Lower leg skin (tissue), 4 donors: ENCODE results near the gene SNRNP200. TPM values are rescaled to one million over a fixed set of nuclear protein-coding genes. Genes with fewer than 3 reads are reported as not detected.

Experiments
- DNase-seq, 2 donors: peaks; one replicate each; pipeline ENCODE4 v3.0.0-alpha.2; 2019; ENCODE audit warnings: low spot score in 2 of 2
- H3K4me3 ChIP-seq: fragments of 200-600 bp; sonication (generic); 2 replicates; pipeline ENCODE4 v1.5.1; 2017; ENCODE audit warnings: mild to moderate bottlenecking, low read depth; ENCODE audit not compliant: poor library complexity, severe bottlenecking
- CTCF ChIP-seq, 3 donors: fragments of 450-650 bp; IDR thresholded peaks; one replicate each; pipeline ENCODE4 v1.5.1; 2016; ENCODE audit warnings: antibody characterized with exemption in 3 of 3, mild to moderate bottlenecking in 3 of 3, moderate library complexity in 2 of 3
- POLR2A ChIP-seq, 2 donors: fragments of 450-650 bp; IDR thresholded peaks; one replicate each; pipeline ENCODE4 v1.6.1; 2016 to 2017; ENCODE audit warnings: antibody characterized with exemption in 2 of 2, mild to moderate bottlenecking in 1 of 2, moderate library complexity in 1 of 2
- WGBS, 2 donors: methylation state at CpG; one replicate each; pipeline ENCODE4 v1.1.5; 2018; 5-methylcytosine and 5-hydroxymethylcytosine counted together
- intact Hi-C: fragments of 100-400 bp; cut with DNase I; formaldehyde crosslinking; loops from one replicate; pipeline ENCODE4 v1.15.0; 2023; ENCODE audit warnings: low total_unique reads
- total RNA-seq, 4 donors: library from RNA; depleted of rRNA; stranded (reverse); fragments of >200 nt; gene quantifications; one replicate each; pipeline ENCODE4 v1.1.0, GENCODE V29; 2016

The SNRNP200 gene
- total RNA-seq, 4 donors from 2014 or later = 73.4 to 94.0 (median 87.5) TPM

GRCh38 chr2:96251721-96252292, 53.5 kb downstream of the SNRNP200 start:
- DNase-seq = no peak
- no peak for TF ChIP-seq POLR2A (IDR thresholded peaks at IDR 0.05)
- no peak for TF ChIP-seq CTCF (IDR thresholded peaks at IDR 0.05)
- no peak overlapping the region for H3K4me3 ChIP-seq
- 69% methylated on average over 6 of the region's 6 CpGs for WGBS, 2 donors
- intact Hi-C loops = no loop called here

GRCh38 chr2:96250188-96250587, 55.2 kb downstream of the SNRNP200 start:
- WGBS, 2 donors = 80 to 84% methylated on average over 6 of the region's 6 CpGs
- no peak for DNase-seq
- TF ChIP-seq CTCF (IDR thresholded peaks at IDR 0.05) (no peak), POLR2A (IDR thresholded peaks at IDR 0.05) (no peak)
- no peak overlapping the region for H3K4me3 ChIP-seq
- intact Hi-C loops = no loop called here

GRCh38 chr2:96249654-96250053, 55.7 kb downstream of the SNRNP200 start:
- H3K4me3 ChIP-seq = no peak overlapping the region
- no peak for DNase-seq
- WGBS, 2 donors = 63% methylated on average over 9 of the region's 9 CpGs
- intact Hi-C loops = no loop called here
- TF ChIP-seq POLR2A (IDR thresholded peaks at IDR 0.05) = no peak
- no peak for TF ChIP-seq CTCF (IDR thresholded peaks at IDR 0.05)

GRCh38 chr2:96248624-96249023, 56.7 kb downstream of the SNRNP200 start:
- H3K4me3 ChIP-seq = no peak overlapping the region
- intact Hi-C loops = no loop called here
- 84 to 91% methylated on average over 4 of the region's 4 CpGs for WGBS, 2 donors
- TF ChIP-seq POLR2A (IDR thresholded peaks at IDR 0.05) (no peak), CTCF (IDR thresholded peaks at IDR 0.05) (no peak)
- no peak for DNase-seq

- no peak for DNase-seq
- intact Hi-C loops = no loop called here
- WGBS, 2 donors = 70 to 77% methylated on average over 5 of the region's 5 CpGs
- no peak for TF ChIP-seq CTCF (IDR thresholded peaks at IDR 0.05)
- TF ChIP-seq POLR2A (IDR thresholded peaks at IDR 0.05) = no peak
- H3K4me3 ChIP-seq = no peak overlapping the region
These were observed 57.5 kb downstream of the SNRNP200 start for GRCh38 chr2:96247896-96248295.

GRCh38 chr2:96247009-96247408, 58.3 kb downstream of the SNRNP200 start:
- DNase-seq = no peak
- no peak for TF ChIP-seq CTCF (IDR thresholded peaks at IDR 0.05)
- no peak for TF ChIP-seq POLR2A (IDR thresholded peaks at IDR 0.05)
- H3K4me3 ChIP-seq = no peak overlapping the region
- WGBS, 2 donors = 82 to 87% methylated on average over 3 of the region's 3 CpGs
- intact Hi-C loops = no loop called here
